ENCODE measurements around the gene GNL3.
A peak's percentile ranks its signal among the peaks of the same experiment; 100 is the strongest.

GNL3 gene

DNA sequence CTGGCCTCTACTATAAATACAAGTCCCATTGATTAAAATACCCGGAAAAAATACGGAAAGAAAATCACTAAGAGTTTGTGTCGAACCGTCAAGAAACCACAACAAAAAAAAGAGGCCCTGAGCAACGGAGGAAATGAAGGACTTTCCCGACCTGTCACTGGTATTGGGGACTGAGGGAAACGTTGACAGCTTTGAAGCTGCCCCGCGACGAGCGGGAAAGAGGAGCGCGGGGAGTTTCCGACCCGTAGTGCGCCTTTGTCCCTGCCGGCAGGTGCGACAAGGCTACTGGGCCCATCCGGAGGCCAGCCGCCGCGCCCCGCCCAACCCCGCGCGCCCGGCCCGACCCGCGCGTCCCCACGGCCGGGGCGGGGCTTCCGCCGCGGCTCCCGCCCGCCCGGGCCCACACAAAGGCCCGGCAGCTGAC, 535 bp upstream of the GNL3 start:
- H3K4me1 ChIP-seq (ENCODE audit: control insufficient read depth, insufficient read depth, low read length, unreplicated experiment), result peaks cover 53% of the 10 kb centered on the region

DNA sequence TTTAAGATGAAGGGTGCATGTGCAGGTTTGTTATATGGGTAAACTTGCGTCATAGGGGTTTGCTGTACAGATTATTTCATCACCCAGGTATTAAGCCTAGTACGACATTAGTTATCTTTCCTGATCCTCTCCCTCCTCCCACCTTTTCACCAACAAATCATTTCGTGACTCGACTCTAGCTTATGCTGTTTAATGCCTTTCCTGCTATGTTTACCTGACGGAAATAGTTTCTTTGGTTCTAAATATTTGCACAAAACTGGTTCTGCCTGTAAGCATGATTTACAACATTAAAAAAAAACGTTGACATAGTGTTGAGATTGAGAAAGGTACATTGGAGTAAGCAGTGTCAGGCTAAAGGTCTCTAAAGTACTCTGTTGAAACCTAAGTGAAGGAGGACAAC, 2.4 kb downstream of the GNL3 start:
- peak overlapping the region; percentile 80 for H3K4me3 ChIP-seq (ENCODE audit: low read depth, low read length)
- peaks cover 31% of the 10 kb centered on the region for H3K4me1 ChIP-seq (ENCODE audit: control insufficient read depth, insufficient read depth, low read length, unreplicated experiment)
- H2AFZ ChIP-seq (ENCODE audit: low read length, unreplicated experiment), result no peak overlapping the region
- peak overlapping the region; percentile 23; the same call in 1 of the 2 replicates for H3K27ac ChIP-seq (ENCODE audit: low read depth, low read length)
- H3K79me2 ChIP-seq (ENCODE audit: control insufficient read depth, insufficient read depth, low read length, unreplicated experiment), result peaks cover 75% of the 10 kb centered on the region
- H3K36me3 ChIP-seq (ENCODE audit: insufficient read depth, low read length), result peaks cover 51% of the 10 kb centered on the region
- no peaks in the 10 kb centered on the region for H3K27me3 ChIP-seq (ENCODE audit: insufficient read depth, low read length)

More for the DNA sequence above, 535 bp upstream of the GNL3 start:
- peaks cover 40% of the 10 kb centered on the region for H3K36me3 ChIP-seq (ENCODE audit: insufficient read depth, low read length)
- H3K79me2 ChIP-seq (ENCODE audit: control insufficient read depth, insufficient read depth, low read length, unreplicated experiment), result peaks cover 90% of the 10 kb centered on the region
- H2AFZ ChIP-seq (ENCODE audit: low read length, unreplicated experiment), result no peak overlapping the region
- H3K27me3 ChIP-seq (ENCODE audit: insufficient read depth, low read length), result no peaks in the 10 kb centered on the region
- H3K27ac ChIP-seq (ENCODE audit: low read depth, low read length), result peak overlapping the region; percentile 87
- H3K4me3 ChIP-seq (ENCODE audit: low read depth, low read length), result peak overlapping the region; percentile 80

DNA sequence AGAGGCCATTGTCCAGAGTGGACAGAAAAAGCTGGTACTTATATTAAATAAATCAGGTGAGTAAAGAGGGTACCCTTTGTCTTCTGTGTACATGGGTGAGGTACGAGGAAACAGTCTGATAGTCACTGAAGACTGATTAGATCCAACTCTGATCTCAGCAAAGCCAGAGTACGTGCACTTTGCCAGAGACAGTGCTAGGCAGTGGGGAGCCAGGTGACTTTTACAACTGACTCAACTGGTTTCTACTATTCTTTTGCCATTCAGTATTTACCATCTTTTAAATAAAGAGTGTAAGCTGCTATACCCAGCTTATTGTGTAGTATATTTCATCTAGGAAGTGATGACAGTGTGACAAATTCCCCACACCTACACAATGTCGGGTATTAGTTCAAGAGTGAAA, 3.3 kb downstream of the GNL3 start:
- H3K79me2 ChIP-seq (ENCODE audit: control insufficient read depth, insufficient read depth, low read length, unreplicated experiment), result peaks cover 66% of the 10 kb centered on the region
- H3K27me3 ChIP-seq (ENCODE audit: insufficient read depth, low read length), result no peaks in the 10 kb centered on the region
- peaks cover 59% of the 10 kb centered on the region for H3K36me3 ChIP-seq (ENCODE audit: insufficient read depth, low read length)
- peak overlapping the region; percentile 23; the same call in 1 of the 2 replicates for H3K27ac ChIP-seq (ENCODE audit: low read depth, low read length)
- H3K4me3 ChIP-seq (ENCODE audit: low read depth, low read length), result no peak overlapping the region
- H3K4me1 ChIP-seq (ENCODE audit: control insufficient read depth, insufficient read depth, low read length, unreplicated experiment), result peaks cover 26% of the 10 kb centered on the region
- no peak overlapping the region for H2AFZ ChIP-seq (ENCODE audit: low read length, unreplicated experiment)

DNA sequence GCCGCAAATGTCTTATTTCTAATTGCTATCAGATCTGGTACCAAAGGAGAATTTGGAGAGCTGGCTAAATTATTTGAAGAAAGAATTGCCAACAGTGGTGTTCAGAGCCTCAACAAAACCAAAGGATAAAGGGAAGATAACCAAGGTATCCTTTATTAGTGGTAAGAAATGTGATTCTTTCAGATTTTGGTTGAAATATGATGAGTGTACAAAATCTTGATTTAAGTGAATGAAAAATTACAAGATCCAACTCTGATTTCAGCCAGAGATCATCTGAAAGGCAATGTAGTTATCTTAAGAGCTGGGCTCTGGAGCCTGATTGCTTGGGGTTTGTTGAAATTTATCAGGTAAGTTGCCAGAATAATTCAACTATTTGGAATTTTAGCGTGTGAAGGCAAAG, 4.7 kb downstream of the GNL3 start:
- H3K4me3 ChIP-seq (ENCODE audit: low read depth, low read length), result no peak overlapping the region
- no peaks in the 10 kb centered on the region for H3K27me3 ChIP-seq (ENCODE audit: insufficient read depth, low read length)
- no peak overlapping the region for H2AFZ ChIP-seq (ENCODE audit: low read length, unreplicated experiment)
- peaks cover 53% of the 10 kb centered on the region for H3K79me2 ChIP-seq (ENCODE audit: control insufficient read depth, insufficient read depth, low read length, unreplicated experiment)
- no peak overlapping the region for H3K27ac ChIP-seq (ENCODE audit: low read depth, low read length)
- peaks cover 21% of the 10 kb centered on the region for H3K4me1 ChIP-seq (ENCODE audit: control insufficient read depth, insufficient read depth, low read length, unreplicated experiment)
- H3K36me3 ChIP-seq (ENCODE audit: insufficient read depth, low read length), result peaks cover 71% of the 10 kb centered on the region

DNA sequence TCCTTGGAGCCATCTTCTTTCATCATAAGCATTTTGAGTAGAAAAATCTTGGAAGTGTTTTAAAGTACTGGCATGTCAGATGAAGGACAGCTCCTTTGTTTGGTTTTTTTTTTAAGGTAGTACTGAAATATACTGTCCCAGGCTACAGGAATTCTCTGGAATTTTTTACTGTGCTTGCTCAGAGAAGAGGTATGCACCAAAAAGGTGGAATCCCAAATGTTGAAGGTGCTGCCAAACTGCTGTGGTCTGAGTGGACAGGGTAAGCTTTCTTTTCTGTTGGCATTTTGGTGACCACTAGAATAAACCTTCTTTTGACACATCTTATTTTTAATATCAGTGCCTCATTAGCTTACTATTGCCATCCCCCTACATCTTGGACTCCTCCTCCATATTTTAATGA, 7.2 kb downstream of the GNL3 start:
- Histone ChIP-seq H3K79me2 (ENCODE audit: control insufficient read depth, insufficient read depth, low read length, unreplicated experiment) (peaks cover 31% of the 10 kb centered on the region), H3K27me3 (ENCODE audit: insufficient read depth, low read length) (no peaks in the 10 kb centered on the region), H3K27ac (ENCODE audit: low read depth, low read length) (no peak overlapping the region)

DNA sequence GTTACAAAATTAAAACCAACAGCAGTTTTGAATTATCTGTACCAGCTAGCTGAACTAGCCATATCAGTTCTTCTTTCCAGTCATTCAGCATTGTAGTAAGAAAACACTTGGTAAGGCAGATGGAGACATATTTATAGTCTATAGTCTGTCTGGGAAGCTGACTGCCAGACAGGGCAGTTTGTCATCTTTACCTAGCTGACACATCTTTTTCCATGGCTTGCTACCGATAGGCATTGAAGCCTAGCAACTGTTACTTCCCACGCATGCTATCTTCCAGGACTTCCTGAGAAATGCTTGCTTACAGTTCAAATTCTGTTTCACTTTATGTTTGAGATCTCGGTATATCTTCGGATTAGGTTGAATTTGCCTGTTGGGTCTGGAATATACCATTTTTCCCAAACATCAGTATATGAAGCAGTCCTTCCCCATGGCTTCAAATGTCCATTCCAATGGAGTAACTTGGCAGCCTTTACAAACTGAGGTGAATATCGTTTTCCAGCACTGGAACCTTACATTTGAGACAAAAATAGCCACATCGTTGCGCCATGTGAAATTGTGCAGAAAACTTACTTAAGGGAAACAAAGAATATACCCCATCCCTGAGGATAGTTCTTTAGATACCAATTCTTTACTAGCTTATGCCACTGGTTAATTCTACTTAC, 8.8 kb downstream of the GNL3 start:
- Histone ChIP-seq H3K36me3 (ENCODE audit: insufficient read depth, low read length) (peaks cover 52% of the 10 kb centered on the region), H3K79me2 (ENCODE audit: control insufficient read depth, insufficient read depth, low read length, unreplicated experiment) (peaks cover 19% of the 10 kb centered on the region), H3K4me1 (ENCODE audit: control insufficient read depth, insufficient read depth, low read length, unreplicated experiment) (peaks cover 5% of the 10 kb centered on the region), H3K4me3 (ENCODE audit: low read depth, low read length) (no peak overlapping the region), H3K27me3 (ENCODE audit: insufficient read depth, low read length) (no peaks in the 10 kb centered on the region), H3K27ac (ENCODE audit: low read depth, low read length) (peak overlapping the region; percentile 13; the same call in 1 of the 2 replicates), H2AFZ (ENCODE audit: low read length, unreplicated experiment) (no peak overlapping the region)

More for the DNA sequence above, 7.2 kb downstream of the GNL3 start:
- Histone ChIP-seq H3K36me3 (ENCODE audit: insufficient read depth, low read length) (peaks cover 67% of the 10 kb centered on the region), H3K4me3 (ENCODE audit: low read depth, low read length) (no peak overlapping the region), H2AFZ (ENCODE audit: low read length, unreplicated experiment) (no peak overlapping the region), H3K4me1 (ENCODE audit: control insufficient read depth, insufficient read depth, low read length, unreplicated experiment) (peaks cover 15% of the 10 kb centered on the region)

DNA sequence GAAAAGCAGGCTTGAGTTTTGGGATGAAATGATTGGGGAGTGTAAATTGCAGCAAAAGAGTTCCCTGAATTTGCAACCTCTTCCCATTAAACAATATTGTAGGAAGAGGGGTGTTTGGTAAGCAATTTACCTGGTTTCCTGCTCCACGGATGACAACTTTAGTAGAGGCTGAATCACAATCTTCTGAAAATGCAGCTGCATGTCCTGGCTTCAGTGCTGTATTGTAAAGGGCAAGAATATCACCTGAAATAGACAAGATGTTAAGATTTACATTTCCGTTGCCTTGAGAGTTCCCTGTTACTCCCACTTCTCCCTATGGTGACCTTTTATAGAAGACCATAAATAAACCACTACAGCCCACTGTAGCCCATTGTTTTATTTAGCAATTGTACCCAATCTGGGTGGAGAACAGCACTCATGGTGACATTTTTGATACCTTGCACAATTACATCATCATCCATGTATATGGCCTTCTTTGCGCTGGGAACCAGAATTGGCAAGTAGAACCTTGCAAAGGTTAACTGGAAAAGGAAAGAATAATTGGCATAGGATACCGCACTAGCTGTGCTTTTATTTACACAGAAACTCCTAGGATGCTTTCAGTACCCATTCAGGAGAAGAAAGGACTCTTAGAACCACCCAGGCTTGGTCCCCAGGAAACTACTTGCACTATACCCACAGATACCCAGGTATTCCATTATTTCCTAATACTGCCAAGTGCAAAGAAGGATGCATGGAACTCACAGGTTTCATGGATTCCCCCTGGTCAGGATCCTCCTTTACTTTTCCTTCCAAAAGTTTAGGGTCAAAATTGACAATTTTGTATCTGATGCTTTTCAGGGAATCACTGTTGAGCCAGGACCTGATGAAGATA, 10.2 kb downstream of the GNL3 start:
- Histone ChIP-seq H3K27ac (ENCODE audit: low read depth, low read length) (0 out of 2 replicates have a peak overlapping the region, but pooled peaks have one; percentile 55), H3K4me1 (ENCODE audit: control insufficient read depth, insufficient read depth, low read length, unreplicated experiment) (peaks cover 5% of the 10 kb centered on the region), H3K27me3 (ENCODE audit: insufficient read depth, low read length) (no peaks in the 10 kb centered on the region), H3K36me3 (ENCODE audit: insufficient read depth, low read length) (peaks cover 46% of the 10 kb centered on the region), H3K79me2 (ENCODE audit: control insufficient read depth, insufficient read depth, low read length, unreplicated experiment) (peaks cover 18% of the 10 kb centered on the region), H2AFZ (ENCODE audit: low read length, unreplicated experiment) (no peak overlapping the region), H3K4me3 (ENCODE audit: low read depth, low read length) (no peak overlapping the region)

DNA sequence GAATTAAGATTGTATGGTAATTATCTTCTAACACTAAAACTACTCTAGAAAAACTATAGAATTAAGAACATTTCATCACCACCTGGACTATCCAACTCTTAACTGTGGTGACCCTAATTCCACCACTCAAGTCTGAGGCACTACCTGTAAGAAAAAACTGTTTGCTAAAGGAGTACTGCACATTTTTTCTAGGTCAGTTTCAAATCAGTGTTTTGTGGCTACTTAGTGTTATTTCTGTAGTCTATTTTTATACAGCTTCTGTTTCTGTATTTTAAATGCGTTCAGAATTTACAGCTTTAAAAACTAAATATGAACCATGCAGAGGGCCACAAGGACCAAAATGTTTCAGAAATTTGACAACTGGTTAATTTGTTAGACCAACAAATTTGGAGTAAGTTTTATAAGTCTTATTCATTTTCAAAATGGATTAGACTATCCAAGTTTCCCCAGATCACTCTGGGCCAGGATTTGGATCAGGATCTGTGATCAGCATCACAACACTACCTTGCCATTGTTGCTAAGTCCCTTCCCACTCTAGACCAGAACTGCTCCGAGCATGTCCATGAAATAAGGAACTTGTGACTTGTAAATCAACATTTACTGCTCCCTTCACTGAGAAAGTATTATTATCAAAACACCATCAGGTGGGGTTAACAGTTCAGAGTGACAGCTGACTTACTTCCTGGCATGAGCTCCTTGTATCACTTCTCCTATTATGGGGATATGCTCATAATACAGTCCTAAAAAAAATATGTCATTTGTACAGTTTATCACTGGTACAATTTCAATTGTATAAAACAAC, 11.2 kb downstream of the GNL3 start:
- Histone ChIP-seq H3K27me3 (ENCODE audit: insufficient read depth, low read length) (no peaks in the 10 kb centered on the region), H3K4me1 (ENCODE audit: control insufficient read depth, insufficient read depth, low read length, unreplicated experiment) (peaks cover 5% of the 10 kb centered on the region), H3K79me2 (ENCODE audit: control insufficient read depth, insufficient read depth, low read length, unreplicated experiment) (peaks cover 18% of the 10 kb centered on the region), H3K4me3 (ENCODE audit: low read depth, low read length) (no peak overlapping the region), H3K27ac (ENCODE audit: low read depth, low read length) (peak overlapping the region; percentile 55; the same call in 1 of the 2 replicates), H3K36me3 (ENCODE audit: insufficient read depth, low read length) (peaks cover 41% of the 10 kb centered on the region), H2AFZ (ENCODE audit: low read length, unreplicated experiment) (no peak overlapping the region)

DNA sequence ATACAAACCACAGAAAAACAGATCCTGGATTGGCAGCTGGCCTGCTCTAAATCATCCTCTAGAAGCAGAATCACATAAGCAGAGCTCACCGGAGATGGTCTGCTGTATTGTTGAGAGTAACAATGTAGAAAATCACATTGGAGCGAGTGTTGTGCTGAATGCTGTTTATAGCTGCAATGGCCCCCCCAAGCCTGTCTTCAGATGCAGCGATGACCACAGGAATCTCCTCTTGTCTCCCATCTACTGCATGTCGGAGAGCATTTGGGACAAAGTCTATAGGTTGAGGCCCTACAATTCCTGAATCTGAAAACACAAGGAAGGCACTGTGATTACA, 11.8 kb downstream of the GNL3 start:
- no peak overlapping the region for H3K4me3 ChIP-seq (ENCODE audit: low read depth, low read length)
- peaks cover 39% of the 10 kb centered on the region for H3K36me3 ChIP-seq (ENCODE audit: insufficient read depth, low read length)
- H3K27me3 ChIP-seq (ENCODE audit: insufficient read depth, low read length), result no peaks in the 10 kb centered on the region
- peaks cover 5% of the 10 kb centered on the region for H3K4me1 ChIP-seq (ENCODE audit: control insufficient read depth, insufficient read depth, low read length, unreplicated experiment)
- peaks cover 23% of the 10 kb centered on the region for H3K79me2 ChIP-seq (ENCODE audit: control insufficient read depth, insufficient read depth, low read length, unreplicated experiment)
- no peak overlapping the region for H2AFZ ChIP-seq (ENCODE audit: low read length, unreplicated experiment)
- peak overlapping the region; percentile 55 for H3K27ac ChIP-seq (ENCODE audit: low read depth, low read length)

DNA sequence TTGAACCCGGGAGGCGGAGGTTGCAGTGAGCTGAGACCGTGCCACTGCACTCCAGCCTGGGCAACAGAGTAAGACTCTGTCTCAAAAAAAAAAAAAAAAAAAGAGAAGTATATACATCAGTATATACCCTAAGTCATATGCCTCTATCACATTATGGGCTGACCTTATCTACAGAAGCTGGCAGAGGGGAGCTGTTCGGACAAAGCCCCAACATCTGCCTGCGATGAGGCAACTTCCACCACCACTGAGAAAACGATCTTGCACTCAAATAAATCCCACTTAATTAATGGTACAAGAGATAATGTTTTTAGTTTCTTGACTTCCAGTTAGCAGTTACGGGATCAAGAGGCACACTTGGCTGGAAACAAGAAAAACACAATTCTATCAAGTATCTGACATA, 17.5 kb downstream of the GNL3 start:
- Histone ChIP-seq H2AFZ (ENCODE audit: low read length, unreplicated experiment) (no peak overlapping the region), H3K27ac (ENCODE audit: low read depth, low read length) (no peak overlapping the region), H3K36me3 (ENCODE audit: insufficient read depth, low read length) (peaks cover 11% of the 10 kb centered on the region), H3K27me3 (ENCODE audit: insufficient read depth, low read length) (no peaks in the 10 kb centered on the region), H3K4me1 (ENCODE audit: control insufficient read depth, insufficient read depth, low read length, unreplicated experiment) (peaks cover 17% of the 10 kb centered on the region), H3K4me3 (ENCODE audit: low read depth, low read length) (peak overlapping the region; percentile 86), H3K79me2 (ENCODE audit: control insufficient read depth, insufficient read depth, low read length, unreplicated experiment) (peaks cover 71% of the 10 kb centered on the region)
